Right lung (tissue), 5 donors: ENCODE data around the gene PCDHGA1. TPM values are rescaled to one million over a fixed set of nuclear protein-coding genes. Genes with fewer than 3 reads are reported as not detected.

ENCODE experiments used
- DNase-seq, 2 donors: peaks; one replicate each; pipeline ENCODE4 v3.0.0-alpha.2; 2013
- polyA plus RNA-seq, 5 donors: library from polyadenylated mRNA; unstranded; fragments of 120-200 nt; gene quantifications; one replicate each; pipeline versions ENCODE4 v1.2.1 to v1.2.3, GENCODE V29; 2013; ENCODE audit warnings: inconsistent platforms in 1 of 5, low replicate concordance in 1 of 5; ENCODE audit not compliant: insufficient read length in 5 of 5, insufficient read depth in 1 of 5

Gene PCDHGA1
- polyA plus RNA-seq, 5 donors, result 0.50 to 1.0 (median 0.72) TPM

DNA sequence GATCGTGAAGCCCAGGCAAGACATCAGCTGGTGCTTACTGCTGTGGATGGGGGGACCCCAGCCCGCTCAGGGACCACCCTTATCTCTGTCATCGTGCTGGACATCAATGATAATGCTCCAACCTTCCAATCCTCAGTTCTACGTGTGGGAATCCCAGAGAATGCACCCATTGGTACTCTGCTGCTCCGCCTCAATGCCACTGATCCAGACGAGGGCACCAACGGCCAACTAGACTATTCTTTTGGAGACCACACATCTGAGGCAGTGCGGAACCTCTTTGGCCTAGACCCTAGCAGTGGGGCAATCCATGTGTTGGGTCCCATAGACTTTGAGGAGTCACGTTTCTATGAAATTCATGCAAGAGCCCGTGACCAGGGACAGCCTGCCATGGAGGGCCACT is 159.5 kb downstream of the PCDHGA1 start:
- no peak for DNase-seq

DNA sequence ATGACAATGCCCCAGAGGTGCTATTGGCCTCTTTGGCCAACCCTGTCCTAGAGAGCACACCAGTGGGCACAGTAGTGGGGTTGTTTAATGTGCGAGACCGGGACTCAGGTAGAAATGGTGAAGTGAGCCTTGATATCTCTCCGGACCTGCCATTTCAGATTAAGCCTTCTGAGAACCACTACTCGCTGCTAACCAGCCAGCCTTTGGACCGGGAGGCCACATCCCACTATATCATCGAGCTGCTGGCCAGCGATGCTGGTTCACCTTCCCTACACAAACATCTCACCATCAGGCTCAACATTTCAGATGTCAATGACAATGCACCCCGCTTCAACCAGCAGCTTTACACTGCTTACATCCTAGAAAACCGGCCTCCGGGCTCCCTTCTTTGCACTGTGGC is 160.0 kb downstream of the PCDHGA1 start:
- no peak for DNase-seq

DNA sequence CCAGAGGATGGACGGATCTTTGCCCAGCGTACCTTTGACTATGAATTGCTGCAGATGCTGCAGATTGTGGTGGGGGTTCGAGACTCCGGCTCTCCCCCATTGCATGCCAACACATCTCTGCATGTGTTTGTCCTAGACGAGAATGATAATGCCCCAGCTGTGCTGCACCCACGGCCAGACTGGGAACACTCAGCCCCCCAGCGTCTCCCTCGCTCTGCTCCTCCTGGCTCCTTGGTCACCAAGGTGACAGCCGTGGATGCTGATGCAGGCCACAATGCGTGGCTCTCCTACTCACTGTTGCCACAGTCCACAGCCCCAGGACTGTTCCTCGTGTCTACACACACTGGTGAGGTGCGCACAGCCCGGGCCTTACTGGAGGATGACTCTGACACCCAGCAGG is 160.5 kb downstream of the PCDHGA1 start:
- no peak for DNase-seq

DNA sequence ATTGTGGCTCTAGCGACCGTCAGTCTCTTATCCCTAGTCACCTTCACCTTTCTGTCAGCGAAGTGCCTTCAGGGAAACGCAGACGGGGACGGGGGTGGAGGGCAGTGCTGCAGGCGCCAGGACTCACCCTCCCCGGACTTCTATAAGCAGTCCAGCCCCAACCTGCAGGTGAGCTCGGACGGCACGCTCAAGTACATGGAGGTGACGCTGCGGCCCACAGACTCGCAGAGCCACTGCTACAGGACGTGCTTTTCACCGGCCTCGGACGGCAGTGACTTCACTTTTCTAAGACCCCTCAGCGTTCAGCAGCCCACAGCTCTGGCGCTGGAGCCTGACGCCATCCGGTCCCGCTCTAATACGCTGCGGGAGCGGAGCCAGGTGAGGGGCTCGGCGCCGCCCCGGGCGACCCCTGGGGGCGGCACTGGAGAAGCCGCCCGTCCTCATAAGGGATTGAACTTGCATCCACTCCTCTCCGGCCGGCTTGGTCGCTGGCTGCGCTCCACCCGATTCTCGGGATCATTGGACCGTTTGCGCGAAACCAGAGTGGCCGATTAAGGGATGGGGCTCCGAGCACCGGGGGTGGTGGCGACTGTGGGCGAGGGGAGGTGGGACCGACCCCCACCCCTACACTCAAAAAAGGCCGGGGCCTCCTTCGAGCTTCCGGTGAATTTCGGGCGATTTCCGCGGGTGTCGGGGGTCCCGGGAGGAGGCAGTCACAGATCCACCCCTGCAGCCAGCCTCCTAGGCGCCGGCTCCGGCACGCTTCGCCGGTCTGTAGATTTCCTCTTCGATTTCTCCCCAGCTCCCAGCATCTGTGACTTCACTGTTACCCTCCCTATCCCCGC is 161.2 kb downstream of the PCDHGA1 start:
- no peak for DNase-seq

DNA sequence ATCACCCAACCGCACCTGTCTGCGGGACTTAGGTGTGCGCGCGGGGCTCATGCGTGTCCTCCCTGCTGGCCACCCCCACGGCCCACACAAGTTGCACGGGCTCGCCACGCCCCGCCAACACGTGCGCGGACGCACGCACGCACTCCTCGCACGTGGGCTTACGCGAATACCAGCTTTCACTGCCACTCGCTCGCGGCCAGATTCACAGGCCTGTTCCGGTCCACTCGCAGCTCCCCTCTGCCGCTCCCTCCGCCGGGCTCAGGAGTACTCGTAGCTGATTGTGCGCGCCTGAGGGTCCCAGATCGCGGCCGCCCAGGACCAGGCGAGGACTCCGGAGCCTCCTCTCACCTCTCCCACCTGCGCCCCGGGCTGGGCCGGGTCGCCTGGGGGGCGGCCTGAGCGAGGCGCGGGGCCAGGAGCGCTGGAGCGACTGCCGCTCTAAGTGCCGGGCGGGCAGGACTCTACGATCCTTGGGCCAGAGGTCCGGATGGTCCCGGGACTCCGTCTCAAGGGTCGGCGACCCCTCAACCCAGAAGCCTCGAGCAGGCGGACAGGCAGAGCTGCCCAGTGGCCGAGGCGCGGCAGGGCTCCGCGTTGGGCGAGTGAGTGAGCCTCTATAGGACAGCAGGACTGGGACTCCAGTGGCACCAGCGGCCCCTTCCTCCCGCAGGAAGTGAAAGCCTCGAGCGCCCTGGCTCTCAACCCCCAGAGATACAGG is 162.0 kb downstream of the PCDHGA1 start:
- DNase-seq, result no peak

DNA sequence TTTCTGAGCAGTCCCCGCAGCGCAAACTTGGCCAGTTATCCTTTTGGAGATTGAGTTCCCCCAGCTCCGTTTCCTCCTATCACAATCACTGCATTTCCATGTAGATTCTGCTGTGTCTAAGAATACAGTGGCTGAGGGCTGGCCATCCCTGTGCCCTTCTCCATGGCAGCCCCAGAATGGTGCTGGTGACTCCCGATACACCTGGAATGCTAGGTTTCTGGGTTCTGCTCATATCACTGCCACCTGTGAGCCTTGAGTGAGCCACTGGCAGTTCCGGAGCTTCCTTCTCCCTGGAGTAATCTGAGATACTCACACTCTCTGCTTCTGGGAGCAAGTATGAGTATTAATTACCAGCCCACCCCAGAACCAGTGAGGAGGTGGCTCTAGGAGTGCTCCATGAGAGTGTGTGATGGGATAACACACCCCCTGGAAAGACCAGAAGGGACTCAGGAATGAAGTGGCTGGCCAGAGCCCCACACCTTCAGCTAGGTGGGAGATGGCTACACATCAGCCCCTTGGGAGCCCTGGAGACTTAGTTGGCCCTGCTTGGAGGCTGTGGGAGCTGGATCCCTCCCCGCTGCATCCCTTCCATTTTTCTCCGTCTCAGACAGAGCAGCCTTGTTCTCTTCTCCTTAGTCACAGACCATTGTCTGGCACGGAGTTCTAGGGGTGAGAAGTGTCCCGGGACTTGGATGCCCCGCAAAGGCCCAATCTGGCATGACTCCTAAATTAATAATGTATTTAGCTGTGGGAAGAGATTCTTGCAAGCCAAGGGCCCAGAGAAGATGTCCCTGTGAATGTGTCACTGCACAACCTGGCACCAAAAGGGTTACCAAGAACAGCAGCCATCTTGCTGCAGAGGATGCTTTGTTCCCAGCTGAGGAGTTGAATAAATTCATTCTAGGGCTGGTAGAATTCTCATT is 163.4 kb downstream of the PCDHGA1 start:
- no peak for DNase-seq

DNA sequence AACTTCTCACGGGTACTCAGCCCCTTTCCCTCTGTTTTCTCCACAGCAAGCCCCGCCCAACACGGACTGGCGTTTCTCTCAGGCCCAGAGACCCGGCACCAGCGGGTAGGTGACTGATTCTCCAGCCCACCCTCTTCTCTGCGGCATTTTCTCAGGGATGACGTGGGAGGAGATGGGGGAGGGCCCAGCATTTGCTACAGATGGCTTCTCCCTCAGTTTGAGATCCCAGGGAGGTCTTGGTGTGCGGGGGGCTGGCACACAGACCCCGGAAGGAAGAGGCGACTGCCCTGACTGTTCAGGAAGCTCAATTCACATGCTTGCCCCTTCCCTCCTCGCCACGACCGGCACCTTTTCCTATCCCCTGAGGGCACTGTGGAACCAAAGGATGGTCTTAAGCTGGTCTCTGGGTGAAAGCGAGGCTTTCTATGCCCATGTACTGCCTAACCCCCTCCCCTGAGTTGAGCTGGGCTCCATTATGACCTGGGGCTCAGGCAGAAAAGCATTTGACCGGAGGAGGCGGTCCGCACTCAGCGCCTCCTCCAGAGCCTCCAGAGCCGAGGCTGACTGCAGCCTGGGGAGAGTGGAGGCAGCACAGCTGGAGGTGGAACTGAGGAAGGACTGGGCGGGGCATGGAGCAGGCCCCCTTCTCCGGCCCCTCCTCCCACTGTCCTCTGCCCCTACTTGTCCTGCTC is 164.6 kb downstream of the PCDHGA1 start:
- DNase-seq, result no peak

DNA sequence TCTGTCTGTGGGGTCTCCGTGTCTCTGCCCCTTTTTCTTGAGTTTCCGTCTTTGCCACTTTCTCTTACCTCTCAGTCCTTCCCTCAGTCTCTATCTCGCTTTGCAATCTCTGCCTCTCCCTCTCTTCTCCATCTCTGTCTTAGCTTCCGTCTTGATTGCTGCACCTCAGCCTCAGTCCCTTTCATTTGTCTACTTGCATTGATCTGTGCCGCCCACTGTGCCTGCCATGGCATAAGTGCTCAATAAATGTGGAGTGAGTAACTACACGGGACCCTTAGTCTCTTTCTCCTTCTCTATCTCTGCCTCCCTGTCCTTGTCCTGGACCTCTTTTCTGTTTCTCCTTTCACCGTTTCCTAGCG is 165.1 kb downstream of the PCDHGA1 start:
- DNase-seq, result no peak

DNA sequence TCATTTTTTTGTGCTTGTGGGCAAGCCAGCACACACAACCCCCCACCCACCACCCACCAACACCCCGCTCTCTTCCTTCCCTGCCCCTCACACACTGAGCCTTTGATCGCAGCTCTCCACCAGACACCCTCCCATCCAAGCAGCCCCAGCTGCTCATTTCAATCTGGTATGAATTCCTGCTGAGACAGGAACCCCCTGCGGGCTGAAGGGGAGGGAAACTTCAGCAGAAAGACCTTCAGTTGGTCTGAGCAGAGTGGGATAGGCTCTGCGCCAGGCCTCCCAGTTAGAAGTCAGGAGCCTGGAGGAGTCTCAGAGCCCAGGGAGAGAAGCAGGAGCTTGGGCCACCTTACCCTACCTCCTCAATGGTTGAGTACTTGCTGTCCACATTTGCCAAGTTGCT is 165.7 kb downstream of the PCDHGA1 start:
- DNase-seq, result no peak

DNA sequence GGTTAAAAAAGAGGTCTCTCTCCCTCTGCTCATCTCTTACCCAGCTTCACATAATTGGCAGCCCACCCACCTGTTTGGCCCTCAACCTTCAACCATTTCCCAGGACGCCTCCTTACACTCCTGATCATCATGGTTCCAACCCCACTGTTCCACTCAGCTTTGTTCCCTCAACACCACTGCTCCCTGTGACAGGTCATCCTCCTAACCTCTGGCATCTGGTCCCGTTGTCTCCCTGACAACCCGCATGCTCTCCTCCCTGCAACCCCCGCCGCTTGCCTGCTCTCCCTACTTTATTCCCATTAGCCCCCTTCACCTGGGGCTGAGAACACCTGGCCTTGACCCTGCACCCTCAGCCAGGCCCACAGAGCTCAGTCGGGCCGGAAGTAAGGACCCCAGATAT is 171.4 kb downstream of the PCDHGA1 start:
- DNase-seq, result no peak

DNA sequence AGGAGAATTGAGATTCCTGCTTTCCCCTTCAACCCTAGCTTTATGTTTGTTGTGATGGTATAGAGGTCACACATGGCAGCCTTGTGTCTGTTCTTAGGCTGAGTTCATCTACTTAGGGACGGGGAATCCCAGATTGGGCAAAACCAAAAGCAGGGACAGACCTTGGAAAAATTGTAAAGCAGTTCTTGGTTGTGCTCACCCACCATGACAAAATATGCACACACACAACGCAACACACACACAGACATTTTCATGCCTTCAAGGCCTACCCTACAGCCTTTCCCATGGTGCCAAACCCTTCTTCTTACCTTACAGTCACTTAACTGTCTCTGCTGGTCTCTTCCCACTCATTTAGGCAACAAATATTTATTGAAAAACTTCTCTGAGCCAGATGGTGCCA is 173.4 kb downstream of the PCDHGA1 start:
- DNase-seq, result no peak

DNA sequence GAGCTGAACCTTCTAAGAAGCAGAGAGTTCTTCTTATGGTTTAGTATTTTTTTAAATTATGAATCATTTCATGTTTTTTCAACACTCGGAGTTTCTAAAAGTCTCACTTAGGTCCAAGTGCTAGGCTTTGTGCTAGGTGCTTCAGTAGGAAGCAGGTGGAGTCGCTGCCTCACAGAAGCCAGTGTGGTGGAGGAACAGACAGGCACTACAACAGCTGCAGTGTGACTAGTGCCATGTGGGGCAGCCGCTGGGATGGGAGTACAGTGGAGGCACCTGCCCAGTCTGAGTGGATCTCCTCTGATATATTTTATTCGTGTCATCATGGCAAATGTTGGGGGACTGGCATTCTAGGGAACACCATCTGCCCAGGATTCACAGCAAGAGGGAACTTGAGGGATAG is 173.9 kb downstream of the PCDHGA1 start:
- no peak for DNase-seq

DNA sequence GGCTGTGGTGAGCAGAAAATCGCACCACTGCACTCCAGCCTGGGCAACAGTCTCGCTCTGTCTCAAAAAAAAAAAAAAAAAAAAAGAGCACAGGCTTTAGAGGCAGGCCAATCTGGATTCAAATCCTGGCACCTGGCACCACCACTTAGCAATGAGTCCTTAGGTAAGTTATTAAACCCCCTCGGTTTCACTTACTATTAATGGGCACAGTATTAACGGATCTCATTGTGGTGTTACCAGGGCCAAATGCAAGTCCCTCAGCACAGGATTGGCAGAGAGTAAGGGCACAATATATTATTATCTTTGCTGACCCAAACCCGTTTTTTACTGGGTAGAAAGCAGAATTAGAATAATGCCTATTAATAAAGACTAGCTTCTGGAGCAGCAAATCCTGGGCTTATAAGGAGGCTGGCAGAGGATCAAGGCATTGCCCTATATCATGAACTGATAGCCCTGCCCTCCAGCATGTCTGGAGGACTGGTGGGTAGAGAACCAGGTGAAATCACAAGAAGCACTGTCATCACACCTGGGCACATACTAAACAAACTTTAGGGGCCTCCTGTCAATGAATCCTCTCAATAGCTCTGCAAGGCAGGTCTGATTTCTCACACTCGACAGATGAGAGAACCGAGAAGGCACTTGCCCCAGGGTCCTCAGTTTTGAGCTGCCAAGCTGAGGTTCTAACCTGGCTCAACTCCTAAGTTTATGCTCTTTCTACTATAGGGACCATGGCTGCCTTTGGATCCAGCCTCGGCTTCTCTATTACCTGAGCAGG is 176.3 kb downstream of the PCDHGA1 start:
- DNase-seq, result no peak

DNA sequence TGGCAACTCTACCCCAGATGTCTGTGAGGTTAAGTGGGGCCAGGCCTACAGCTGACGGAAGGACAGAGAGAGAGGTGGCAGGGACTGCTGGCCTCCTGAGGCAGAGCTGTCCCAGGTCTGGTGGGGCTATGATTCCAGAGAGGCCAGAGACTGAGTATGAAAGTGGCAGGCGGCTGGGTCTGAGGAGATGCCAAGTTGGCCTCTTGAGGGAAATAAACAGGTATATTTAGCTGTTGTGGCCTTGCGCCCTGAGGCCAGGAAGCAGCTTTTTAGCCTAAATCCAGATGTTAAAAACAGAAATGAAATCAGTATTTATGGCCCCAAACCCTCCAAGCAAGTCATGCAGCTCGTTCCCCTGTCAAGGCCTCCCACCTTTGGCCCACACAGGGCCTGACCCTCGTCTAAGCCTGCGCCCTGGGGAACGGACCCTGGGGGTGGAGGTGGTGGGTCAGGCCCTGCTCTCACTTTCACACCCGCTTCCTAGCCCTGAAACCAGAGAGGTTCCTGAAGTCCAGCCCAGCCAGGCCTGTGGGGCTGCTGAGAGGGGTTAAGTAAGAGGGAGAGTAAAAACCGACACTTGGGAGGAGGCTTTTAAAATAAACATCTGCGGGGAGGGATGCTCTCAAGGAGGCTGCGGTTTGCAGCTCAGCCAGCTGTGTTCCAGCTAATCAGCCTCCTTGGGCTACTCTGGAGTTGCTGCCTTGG is 177.2 kb downstream of the PCDHGA1 start:
- DNase-seq, result peak in 1 of 2 donors; percentile 42

DNA sequence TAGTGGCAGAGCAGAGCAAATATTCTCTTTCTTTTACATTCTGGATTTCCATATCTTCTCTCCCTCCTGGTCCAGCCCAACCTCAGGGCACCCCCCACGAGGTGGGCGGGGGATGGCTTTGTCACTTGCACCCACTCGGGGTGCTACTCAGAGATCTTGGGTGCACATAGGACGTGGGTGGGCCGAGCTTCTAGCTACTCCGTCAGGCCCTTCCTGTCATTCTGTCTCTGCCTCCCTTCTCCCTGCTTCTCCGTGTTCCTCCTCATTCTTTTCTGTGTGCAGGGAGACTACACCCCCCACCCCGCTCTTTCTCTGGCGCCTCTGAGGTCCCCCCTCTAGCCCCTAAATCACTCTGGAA is 178.1 kb downstream of the PCDHGA1 start:
- no peak for DNase-seq

DNA sequence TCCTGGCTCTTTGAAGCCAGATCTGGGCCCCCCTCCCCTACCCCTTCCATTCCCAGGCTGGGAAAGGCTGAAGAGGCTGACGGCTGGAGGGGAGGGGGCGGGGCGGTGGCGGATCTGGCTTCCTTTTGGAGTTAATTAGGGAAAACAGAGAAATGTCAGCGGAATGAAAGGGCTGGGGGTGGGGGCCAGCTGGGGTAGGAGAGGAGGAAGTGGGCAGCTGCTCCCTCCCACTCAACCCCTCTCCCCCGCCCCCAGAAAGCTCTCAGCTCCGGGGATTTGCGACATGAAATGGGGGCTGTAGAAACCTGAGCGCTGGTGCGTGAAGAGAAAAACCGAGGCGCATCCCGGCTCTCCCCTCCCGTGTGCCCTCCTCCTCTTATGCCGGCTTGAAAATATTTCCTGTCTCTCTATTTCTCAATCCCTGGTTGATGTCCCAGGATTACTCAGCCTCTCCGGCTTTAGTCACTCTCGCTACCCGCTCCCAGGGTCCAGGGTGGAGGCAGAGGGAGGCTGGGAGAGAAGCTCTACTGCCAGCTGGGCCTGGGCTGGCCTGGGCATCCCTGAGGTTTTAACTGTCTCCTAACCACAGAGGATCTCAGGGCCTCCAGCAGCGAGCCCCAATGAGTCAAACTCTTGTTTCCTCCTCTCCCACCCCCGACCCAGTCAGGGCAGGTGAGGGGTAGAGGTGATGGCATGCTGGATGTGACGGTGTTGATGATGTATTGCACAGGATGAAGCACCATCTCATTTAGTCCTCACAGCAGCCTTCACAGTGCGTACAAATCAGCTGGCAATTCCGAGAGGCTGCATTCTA is 178.7 kb downstream of the PCDHGA1 start:
- DNase-seq, result peak; percentile 82 to 85

DNA sequence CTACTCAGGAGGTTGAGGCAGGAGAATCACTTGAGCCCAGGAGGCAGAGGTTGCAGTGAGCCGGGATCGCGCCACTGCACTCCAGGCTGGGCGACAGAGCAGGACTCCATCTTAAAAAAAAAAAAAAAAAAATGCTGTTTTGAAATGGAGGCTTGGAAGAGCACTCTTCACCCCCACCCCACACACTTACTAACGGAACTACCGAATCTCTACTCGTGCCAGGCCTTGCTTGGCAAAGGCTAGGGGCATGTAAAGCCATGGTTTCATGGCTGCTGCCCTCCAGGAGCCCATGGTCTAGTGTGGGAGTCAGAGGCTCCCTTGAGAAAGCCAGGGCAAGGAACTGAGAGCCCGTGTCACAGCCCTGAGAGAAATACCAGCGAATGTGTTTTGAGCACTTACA is 179.8 kb downstream of the PCDHGA1 start:
- DNase-seq, result no peak

DNA sequence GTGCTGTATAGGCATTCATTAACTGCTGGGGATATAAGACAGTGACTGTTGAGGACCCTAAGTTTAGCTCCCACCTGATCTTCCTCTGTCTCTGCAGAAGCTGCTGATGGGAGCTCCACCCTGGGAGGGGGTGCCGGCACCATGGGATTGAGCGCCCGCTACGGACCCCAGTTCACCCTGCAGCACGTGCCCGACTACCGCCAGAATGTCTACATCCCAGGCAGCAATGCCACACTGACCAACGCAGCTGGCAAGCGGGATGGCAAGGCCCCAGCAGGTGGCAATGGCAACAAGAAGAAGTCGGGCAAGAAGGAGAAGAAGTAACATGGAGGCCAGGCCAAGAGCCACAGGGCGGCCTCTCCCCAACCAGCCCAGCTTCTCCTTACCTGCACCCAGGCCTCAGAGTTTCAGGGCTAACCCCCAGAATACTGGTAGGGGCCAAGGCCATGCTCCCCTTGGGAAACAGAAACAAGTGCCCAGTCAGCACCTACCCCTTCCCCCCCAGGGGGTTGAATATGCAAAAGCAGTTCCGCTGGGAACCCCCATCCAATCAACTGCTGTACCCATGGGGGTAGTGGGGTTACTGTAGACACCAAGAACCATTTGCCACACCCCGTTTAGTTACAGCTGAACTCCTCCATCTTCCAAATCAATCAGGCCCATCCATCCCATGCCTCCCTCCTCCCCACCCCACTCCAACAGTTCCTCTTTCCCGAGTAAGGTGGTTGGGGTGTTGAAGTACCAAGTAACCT is 180.7 kb downstream of the PCDHGA1 start:
- no peak for DNase-seq
